ENCODE results near the gene VAMP2.

The VAMP2 gene

DNA sequence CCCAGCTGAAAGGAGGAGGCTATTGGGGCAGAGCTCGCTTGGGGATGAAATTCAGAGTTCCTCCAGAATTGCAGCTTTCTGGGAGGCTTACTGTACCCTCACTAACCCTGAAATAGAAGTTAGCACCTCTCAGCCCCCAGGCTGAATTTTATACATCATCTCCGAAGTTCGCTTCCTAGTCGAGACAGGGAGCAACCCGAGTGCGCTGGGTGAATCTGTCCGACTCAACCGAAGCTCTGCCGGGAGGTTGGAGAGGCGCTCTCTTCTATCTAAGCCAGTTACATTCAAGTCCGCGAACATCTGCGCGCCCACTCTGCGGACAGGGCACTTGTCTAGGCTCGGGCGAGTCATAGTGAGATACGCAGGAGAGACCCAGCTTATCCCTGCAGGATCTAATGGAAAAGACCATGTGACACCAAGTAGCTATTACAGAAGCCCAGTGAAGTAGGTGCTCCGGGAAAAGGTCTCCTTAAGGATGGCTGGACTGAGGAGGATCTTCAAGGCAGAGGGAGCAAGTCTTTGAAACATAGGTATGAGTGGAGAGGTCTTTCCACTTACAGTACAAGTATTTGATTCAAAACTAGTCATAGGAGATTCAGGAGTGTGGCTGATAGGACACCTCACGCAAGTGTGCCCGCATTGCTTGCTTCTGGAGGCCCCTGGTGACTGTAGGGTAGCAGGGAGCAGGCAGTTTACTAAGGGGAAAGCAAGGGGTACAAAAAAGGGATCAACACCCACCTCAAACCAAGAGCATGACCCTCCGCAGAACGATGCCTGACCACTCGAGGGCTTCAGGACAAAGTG, 38.2 kb downstream of the VAMP2 start:
- DNase-seq (ENCODE audit: insufficient read length, low spot score), result no peak
- peak; percentile 71 for FAIRE-seq

DNA sequence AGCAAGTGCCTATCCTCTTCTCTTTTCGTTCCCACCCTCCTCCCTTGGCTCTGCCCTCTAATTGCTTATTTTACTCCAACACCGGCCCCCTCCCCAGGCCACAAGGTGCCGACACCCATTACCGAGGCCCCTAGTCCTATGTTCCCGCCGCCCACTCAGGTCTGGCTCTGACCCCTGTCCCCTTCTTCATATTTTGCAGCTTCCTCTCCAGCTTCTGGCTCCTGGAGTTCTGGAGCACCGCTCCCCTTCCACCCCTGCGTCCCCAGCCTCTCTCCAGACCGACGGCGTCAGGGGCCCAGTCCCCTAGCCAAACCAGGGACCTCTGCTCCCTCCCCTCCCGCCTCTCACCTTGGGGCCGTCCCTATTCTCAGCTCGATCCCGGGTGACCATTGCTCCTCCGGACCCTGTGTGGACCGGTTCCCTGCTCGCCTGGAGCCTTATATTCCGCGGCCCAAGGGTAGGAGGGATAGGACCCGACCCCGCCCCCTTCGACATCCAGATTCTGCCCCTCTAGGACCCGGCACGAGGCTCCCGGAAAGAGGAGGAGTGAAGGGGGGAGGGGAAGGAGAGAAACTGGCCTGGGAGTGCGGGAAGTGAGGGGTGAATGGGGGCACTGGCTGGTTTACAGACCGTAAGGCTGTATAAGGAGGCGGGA, 38.9 kb downstream of the VAMP2 start, which contains the start of gene HES7:
TSS of gene HES7 (minus strand) at position 412 of the 655 bp plus-strand sequence. CDS start at position 390, 22 bp downstream.
- DNase-seq (ENCODE audit: insufficient read length, low spot score) (no peak), FAIRE-seq (no peak)

DNA sequence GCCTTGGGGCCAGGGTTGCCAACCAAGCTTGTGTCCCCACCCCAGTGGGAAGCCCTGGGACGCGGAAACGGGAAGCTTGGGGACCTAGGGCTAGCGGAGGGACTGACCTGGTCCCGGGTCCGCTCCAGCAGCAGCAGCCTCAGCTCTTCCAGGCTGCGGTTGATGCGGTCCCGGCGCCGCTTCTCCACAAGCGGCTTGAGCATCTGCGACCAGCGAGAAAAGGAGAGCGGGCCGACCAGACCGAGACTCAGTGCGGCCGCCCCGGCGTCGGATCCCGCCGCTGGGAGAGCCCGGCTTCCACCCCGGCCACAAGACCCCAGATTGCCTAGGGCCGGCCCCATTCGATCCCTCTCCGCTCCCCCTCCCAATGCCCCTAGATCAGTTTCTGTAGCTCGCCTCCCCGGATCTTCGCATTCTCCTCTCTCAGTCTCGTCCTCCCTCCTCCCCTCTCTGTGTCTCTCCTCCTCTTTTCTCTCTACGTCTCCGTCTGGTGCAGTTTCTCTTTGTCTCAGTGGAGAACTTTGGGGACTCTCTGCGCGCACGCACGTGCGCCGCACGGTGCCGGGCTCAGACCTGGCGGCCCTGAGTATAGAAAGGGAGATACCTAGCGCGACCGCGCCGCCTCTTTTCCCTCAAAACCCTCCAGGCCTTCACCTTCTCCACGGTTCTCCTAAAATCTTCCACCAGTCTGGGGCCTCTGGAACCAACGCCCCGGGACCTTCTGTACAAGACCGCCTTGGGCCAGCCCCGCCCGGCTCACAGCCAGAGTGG, 39.6 kb downstream of the VAMP2 start:
- DNase-seq (ENCODE audit: insufficient read length, low spot score) (no peak), FAIRE-seq (no peak)

DNA sequence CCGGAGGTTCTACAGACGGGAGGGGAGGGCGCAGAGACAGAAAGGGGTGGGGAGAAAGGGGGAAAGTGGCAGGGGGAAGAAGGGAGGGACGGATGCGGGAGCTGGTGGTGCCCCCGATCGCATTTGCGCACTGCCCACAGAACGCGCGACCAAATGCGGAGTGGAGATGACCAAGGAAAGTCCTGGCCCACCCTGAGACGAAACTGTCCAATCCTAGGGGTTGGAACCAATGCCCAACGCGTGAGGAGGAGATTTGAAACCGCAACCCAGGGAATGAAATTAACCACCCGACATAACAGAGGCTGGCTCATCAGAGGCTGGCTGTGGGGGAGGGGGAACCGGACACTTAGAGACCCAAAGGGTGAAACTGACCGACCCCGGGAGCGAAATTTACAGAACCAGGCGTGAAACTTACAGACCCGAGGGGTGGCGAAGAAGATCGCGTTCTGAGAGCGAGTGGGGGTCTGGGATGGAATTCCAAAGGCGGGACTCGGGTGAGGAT, 40.3 kb downstream of the VAMP2 start:
- DNase-seq (ENCODE audit: insufficient read length, low spot score) (no peak), FAIRE-seq (no peak)

DNA sequence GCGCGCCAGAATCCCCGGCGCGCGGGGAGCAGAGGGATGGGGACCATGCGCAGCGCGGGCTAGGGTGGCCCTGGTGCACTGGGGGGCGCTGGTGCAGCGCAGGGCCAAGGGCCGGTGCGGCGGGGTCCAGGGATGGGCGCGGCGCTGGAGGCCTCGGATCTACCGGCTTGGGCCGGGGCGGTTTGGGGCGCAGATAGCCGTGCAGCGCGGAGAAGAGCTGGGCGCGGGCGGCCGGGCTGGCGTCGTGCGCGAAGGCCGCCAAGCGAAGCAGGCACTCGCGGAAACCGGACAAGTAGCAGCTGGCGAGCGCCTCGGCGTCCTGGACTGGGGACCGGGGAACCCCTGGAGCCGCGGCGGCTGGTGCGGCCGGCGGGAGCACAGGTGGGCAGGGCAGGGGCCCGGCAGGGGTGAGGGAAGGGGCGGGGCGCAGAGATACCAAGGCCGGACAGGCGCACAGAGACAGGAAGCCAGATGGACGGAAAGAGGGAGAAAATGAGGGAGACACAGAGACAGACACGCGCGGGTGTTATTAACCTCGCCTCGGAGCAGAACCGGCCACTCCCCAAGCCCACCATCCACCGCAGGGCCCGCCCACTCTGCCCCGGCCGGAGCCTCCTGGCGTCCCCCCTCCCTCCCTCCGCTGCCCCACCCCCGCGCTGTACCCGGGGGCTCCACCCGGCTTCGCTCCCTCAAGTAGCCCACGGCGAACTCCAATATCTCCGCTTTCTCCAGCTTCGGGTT, 40.9 kb downstream of the VAMP2 start:
- no peak for FAIRE-seq
- no peak for DNase-seq (ENCODE audit: insufficient read length, low spot score)

DNA sequence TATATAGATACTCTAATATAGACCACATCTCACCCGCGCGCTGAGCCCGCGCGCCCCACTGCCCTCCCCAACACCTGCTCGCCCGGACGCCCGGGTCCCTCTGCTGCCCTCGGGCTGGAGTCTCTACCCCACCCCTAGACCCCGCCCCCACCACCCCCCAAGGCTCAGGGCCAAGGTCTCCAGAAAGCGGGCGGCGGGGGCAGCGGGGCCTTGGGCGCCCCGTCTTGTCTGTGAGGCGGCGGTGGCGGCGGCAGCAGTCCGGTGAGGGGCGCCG, 41.4 kb downstream of the VAMP2 start:
- FAIRE-seq, result no peak
- no peak for DNase-seq (ENCODE audit: insufficient read length, low spot score)

DNA sequence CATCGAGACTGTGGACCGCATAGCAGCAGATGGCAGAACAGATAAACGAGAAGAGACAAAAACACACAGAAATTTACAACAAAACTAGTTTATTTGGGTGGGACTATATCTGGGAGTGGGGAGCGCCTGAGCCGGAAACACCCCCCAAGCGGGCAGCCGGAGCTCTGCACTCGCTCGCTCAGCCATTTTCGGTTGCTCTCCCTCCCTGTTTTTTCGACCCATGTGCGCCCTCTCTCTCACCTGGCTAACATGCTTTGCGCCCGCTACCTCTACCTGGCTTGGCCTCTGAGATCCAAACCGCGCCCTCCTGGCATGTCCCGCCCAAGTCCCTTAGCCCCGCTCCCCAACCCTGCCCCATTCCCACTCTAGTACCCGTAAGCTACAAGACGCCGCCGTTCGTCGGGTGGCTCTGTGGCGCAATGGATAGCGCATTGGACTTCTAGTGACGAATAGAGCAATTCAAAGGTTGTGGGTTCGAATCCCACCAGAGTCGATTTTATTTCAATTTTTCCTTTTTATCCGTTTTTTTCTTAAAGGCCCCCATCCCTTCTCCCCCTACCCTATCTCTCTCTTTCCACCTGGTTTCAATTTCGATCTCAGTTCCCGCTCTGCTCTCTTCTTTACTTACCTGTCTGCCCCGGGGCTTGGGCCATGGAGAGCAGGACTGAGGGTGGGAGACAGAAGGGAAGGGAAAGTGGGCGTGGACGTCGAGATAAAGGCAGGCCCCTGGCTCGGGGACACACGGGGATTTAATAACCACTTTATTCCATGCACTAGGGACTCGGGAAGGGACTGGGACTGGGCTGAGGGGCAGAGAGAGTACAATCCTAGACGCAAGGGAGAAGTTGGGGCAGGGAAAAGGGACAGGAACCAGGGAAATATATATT, 42.0 kb downstream of the VAMP2 start:
- DNase-seq (ENCODE audit: insufficient read length, low spot score) (no peak), FAIRE-seq (no peak)

DNA sequence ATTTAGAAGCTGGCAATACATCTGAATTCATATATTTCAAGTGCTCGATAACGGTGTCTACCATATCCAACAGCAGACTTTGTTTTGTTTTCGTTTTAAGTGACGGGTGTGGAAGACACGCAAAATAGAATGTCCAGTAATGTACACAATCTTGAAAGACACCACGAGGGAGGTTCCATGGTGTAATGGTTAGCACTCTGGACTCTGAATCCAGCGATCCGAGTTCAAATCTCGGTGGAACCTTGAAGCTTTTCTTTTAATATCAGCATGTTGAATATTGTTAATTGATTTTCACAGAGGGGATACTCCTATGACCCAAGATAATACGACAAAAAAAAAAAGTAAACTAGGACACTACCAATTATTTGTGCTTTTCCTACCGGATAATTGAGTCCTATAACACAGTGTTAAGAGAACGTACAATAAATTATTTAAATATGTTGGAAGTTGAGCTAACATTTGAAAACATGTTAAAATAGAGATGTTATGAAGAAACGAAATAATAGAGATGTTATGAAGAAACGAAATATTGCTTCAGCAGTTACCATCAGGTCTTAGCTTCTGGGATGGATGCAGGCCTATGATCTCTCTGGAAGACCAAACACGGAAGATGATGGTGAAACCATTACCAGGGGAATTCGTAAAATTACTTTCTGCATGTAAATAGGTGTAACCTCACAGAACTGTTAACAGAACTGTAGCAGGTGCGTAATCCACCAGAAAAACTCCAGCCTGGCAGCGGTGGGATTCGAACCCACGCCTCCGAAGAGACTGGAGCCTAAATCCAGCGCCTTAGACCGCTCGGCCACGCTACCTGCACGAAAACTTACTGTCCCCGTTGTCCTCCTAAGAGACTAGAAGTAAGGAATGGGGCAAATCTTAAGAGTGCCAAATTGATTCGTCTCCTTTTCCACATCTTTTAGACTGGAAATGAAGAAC, 42.9 kb downstream of the VAMP2 start:
- no peak for DNase-seq (ENCODE audit: insufficient read length, low spot score)
- peak; percentile 98 for FAIRE-seq

DNA sequence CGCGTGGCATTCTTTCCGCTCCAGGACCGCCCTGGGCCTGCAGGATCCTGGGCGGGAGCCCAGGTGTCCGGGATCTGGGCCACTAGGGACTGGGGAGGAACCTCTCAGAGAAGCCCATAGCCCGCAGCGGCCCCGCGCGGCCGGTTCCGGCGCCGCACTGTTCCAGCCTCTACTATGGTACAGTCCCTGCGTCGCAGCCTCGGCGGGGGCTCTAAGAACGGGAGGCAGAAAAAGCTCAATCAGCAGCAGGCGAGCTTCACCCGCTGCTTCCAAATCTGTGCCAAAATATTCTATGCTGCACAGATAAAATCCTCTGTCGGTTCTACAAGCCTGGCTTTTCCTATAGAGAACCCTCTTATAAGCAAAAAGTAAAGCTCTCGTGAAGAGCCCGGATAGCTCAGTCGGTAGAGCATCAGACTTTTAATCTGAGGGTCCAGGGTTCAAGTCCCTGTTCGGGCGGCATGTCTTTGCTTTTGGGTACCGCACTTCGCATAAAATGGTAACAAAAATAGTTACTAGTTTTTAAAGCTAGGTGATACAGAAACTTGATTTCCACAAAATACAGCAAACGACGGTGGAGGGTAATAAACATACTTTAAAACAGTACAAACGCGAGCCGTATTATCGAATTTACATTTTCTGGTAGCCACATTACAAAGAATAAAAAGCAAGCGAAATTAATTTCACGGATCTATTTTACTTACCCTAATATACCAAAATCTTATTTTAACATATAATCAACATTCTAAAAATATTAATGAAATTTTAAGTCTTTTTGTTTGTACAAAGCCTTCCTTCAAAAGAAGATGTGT, 43.8 kb downstream of the VAMP2 start:
- FAIRE-seq (peak; percentile 87), DNase-seq (ENCODE audit: insufficient read length, low spot score) (no peak)

DNA sequence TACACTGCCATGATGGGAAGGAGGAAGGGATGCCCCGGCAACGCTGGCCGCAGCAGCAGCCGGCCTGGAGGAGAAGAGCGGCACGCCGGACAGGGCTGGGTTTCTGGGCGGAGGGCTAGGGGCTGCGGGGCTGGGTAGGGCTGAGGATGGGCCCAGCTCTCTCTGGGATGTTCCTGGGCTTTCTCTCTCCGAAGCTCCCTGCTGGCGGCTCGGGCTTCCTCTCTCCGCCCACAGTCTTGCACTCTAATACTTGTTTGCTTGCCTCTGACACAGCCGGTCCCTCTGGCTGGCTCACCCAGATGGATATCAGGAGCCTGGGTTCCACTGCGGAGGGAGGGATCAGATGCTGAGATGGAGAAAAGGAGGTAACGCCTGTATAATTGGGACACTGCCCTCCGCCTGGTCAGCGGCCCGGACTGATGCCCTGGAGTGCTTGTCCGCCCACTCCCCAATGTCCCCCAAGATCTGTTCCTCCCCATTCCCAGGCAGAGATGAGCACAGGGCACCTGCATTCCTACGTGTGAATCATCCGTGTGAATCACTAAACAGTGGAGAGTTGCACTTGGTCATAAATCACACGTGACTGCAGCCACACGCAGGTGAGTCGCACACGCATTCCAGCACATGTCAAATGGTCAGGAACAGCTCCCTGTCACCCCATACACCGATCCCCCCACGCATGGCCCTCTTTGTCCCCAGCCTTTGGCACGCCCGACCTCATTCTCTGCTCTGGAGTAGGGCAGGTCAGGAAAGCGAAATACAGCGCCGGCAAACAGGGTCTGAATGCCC, 44.6 kb downstream of the VAMP2 start, which contains the start of gene ALOXE3:
TSS of gene ALOXE3 (minus strand) at position 535 of the 789 bp plus-strand sequence. CDS start at position 11, 524 bp downstream.
- no peak for DNase-seq (ENCODE audit: insufficient read length, low spot score)

DNA sequence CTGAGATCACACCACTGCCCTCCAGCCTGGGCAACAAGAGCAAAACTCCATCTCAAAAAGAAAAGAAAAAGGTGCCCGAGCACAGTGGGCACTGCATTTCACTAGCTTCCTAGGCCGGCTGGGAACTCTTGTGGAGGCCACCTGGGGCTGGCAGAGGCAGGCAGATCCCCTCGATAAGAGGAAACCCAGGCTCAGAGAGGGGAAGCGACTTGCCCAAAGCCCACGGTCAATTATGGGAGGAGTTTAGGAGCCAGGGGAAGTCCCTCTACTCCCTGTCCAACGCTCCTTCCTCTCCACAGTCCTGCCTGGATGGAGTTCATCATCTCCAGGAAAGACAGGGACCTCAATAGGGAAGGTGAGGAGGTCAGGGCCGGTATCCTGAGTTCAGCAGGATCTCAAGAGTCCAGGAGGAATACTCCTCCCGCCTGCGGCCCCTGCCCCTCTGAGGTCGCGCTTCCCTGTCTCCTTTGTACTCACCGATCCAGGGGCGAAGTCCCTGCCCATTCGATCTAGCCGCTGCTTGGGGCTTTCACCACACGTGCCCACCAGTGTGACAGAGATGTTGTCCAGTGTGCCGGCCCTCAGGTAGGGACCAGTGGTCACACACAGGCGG, 45.3 kb downstream of the VAMP2 start:
- FAIRE-seq (no peak), DNase-seq (ENCODE audit: insufficient read length, low spot score) (no peak)

More for the DNA sequence above, 44.6 kb downstream of the VAMP2 start, which contains the start of gene ALOXE3:
- no peak for FAIRE-seq

DNA sequence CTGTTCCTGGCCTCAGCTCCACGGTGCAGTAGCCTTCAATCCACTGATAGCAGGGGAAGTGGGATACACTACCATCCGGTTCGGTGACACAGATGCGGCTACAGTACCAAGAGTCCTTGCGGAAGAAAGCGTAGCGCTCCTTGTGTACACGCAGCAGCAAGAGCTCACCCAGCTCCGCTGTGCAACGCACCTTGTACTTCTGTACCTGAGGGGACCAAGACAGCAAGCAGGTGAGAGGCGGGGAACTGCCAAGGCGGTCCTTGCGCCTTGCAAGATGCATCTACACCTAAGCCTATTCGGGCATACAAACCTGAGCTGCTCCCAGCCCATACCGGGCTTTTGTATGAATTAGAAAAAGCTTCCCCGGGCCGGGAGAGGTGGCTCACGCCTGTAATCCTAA, 46.0 kb downstream of the VAMP2 start:
- no peak for FAIRE-seq

DNA sequence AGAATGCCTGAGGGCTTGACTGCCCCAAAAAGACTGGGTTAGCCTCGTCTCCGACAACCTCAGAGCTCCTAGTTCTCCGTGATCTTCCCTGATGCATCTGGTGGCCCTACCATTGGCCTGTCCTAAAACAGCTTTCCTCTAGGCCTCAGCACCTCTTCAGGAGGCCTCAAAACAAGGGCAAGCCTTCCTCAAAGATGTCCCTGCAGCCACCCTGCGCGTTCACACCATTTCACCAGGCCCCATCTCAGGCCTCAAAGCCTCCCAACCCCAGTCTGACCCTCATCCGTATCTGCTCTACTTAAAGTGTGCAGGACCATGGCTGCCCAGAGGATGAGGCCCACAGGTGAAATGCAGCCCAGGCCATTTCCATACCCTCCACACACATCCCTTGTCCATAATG, 51.8 kb downstream of the VAMP2 start:
- DNase-seq (ENCODE audit: insufficient read length, low spot score), result no peak
- no peak for FAIRE-seq

More for the DNA sequence above, 46.0 kb downstream of the VAMP2 start:
- DNase-seq (ENCODE audit: insufficient read length, low spot score), result no peak

DNA sequence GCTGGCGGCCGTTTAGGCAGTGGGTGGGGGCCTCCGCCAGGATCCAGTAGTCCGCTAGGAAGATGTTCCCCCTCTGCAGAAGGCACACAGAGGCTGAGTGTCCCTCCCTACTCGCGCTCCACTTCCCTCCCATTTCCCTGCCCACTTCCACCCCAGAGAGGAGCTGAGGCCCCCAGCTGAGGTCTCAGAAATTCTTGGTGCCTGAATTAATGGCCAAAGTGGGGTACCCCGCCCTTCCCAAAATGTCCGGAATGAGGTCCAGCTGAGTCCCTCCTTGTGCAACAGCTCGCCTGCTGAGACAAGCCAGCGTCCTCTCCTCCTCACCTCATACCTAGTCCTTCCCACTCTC, 52.3 kb downstream of the VAMP2 start:
- FAIRE-seq, result no peak

DNA sequence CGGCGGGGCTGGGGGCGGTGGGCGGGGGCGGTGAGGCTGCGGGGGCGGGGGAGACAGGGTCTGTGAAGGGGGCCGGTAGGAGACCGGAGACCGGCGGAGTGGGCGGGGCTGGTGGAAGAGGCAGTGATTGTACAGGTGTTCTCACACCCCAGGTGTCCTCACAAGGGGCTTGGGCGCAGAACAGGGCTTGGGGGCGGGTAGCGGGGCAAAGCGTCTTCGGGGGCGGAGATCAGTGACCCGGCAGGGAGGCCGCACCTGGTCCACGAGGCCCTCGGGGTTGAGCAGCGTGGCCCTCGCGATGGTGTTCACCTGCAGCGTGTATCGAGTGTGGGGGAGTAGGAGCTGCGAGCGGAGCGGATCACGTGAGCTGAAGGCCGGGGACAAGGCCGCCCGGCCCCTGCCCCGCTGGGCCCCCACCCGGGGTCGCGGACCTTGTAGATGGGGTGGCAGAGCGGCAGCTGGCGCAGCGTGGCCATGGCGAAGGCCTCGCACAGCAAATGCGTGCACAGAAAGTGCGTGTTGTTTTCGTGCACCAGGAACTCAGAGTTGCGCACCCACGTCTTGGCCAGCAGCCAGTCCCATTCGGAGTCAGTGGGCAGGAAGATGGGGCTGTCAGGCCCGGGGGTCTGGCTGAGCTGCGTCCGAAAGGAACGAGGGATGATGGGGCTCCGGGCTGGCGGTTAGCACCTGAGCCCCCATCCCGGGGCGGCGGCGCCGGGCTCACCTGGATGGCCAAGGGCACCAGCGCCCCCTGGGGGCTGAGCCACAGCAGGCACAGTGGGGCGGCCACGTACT, 52.9 kb downstream of the VAMP2 start:
- FAIRE-seq, result peak; percentile 68
- DNase-seq (ENCODE audit: insufficient read length, low spot score), result peak; percentile 74

More for the DNA sequence above, 52.3 kb downstream of the VAMP2 start:
- DNase-seq (ENCODE audit: insufficient read length, low spot score), result no peak

Measured in GM19239 (cell line).